ENCODE data around the gene IFIH1.

DNA sequence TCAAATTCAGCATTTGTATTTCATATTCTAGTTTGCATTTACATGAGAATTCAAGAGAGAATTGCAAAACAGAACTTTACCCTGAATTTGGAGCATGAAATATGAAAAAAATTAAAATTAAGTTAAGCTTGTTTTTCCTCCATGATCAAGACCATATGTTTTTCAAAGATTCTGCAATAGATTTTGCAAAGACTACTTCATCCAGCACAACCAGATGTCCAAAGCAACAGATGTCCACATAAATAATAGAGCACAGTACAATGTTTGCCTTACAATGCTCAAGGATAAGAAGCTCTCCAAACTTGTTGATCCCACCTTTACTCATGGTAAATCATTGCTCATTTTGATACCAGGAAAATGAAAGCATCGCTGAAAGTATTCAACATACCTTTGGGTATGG, 100.9 kb downstream of the IFIH1 start:
- no peak for TF ChIP-seq POLR2A (IDR thresholded peaks at IDR 0.05)
- TF ChIP-seq, protein P1, sequence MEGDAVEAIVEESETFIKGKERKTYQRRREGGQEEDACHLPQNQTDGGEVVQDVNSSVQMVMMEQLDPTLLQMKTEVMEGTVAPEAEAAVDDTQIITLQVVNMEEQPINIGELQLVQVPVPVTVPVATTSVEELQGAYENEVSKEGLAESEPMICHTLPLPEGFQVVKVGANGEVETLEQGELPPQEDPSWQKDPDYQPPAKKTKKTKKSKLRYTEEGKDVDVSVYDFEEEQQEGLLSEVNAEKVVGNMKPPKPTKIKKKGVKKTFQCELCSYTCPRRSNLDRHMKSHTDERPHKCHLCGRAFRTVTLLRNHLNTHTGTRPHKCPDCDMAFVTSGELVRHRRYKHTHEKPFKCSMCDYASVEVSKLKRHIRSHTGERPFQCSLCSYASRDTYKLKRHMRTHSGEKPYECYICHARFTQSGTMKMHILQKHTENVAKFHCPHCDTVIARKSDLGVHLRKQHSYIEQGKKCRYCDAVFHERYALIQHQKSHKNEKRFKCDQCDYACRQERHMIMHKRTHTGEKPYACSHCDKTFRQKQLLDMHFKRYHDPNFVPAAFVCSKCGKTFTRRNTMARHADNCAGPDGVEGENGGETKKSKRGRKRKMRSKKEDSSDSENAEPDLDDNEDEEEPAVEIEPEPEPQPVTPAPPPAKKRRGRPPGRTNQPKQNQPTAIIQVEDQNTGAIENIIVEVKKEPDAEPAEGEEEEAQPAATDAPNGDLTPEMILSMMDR (IDR thresholded peaks at IDR 0.05 in 4 of 5, conservative IDR thresholded peaks at IDR 0.05 in 1 of 5), result no peak

Data from gastrocnemius medialis (tissue), 4 donors.